BLaER1 (cell line): ENCODE results near the gene IL6.
"Not testable (repeated sequence)": the region's sequence is repeated elsewhere in the genome, so short reads cannot be mapped to it uniquely, and the experiment has no call there.

Source experiments
- H3K27ac ChIP-seq: shearing (Covaris generic); formaldehyde crosslinking; 2 replicates; pipeline ENCODE4 v1.8.1; 2022
- H3K27me3 ChIP-seq: shearing (Covaris generic); formaldehyde crosslinking; 2 replicates; pipeline ENCODE4 v1.8.1; 2022
- H3K36me3 ChIP-seq: shearing (Covaris generic); formaldehyde crosslinking; 2 replicates; pipeline ENCODE4 v1.8.1; 2022
- H3K4me1 ChIP-seq: shearing (Covaris generic); formaldehyde crosslinking; 2 replicates; pipeline ENCODE4 v1.8.1; 2022
- H3K4me2 ChIP-seq: shearing (Covaris generic); formaldehyde crosslinking; 2 replicates; pipeline ENCODE4 v1.8.1; 2022
- H3K4me3 ChIP-seq: shearing (Covaris generic); formaldehyde crosslinking; 2 replicates; pipeline ENCODE4 v1.8.1; 2022
- H3K9ac ChIP-seq: shearing (Covaris generic); formaldehyde crosslinking; 2 replicates; pipeline ENCODE4 v1.8.1; 2022
- H3K9me3 ChIP-seq: shearing (Covaris generic); formaldehyde crosslinking; 2 replicates; pipeline ENCODE4 v1.8.1; 2022
- H4K20me1 ChIP-seq: shearing (Covaris generic); formaldehyde crosslinking; 2 replicates; pipeline ENCODE4 v1.8.1; 2022
- Cebpa-rat ChIP-seq: shearing (Covaris generic); IDR thresholded peaks from 2 replicates; pipeline ENCODE4 v1.8.1; 2022

The IL6 gene

DNA sequence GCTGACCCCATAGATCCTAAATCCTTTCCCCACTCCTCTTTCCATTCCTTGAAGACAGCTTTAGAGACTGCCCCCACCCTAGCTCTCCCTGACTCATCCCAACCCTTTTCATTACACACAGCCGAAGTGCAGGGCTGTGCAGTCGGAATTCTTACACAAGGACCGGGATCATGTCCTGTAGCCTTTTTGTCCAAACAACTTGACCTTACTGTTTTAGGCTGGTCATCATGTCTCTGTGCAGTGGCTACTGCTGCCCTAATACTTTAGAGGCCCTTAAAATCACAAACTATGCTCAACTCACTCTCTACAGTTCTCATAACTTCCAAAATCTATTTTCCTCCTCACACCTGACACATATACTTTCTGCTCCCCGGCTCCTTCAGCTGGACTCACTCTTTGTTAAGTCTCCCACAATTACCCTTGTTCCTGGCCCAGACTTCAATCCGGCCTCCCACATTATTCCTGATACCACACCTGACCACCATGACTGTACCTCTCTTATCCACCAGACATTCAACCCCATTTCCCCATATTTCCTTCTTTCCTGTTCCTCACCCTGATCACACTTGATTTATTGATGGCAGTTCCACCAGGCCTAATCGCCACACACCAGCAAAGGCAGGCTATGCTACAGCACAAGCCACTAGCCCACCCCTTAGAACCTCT is 19.8 kb upstream of the IL6 start:
- not testable (repeated sequence) for H3K9me3 ChIP-seq, H3K4me3 ChIP-seq, H4K20me1 ChIP-seq, H3K4me1 ChIP-seq, H3K9ac ChIP-seq, H3K27me3 ChIP-seq, H3K36me3 ChIP-seq, H3K27ac ChIP-seq, H3K4me2 ChIP-seq

DNA sequence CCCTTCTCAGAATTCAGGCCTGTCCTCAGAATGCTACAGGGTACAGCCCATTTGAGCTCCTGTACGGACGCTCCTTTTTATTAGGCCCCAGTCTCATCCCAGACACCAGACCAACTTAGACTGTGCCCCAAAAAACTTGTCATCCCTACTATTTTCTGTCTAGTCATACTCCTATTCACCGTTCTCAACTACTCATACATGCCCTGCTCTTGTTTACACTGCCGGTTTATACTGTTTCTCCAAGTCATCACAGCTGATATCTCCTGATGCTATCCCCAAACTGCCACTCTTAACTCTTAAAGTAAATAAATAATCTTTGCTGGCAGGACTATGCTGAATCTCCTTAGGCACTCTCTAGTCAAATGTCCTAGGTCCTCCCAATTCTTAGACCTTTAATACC is 18.8 kb upstream of the IL6 start:
- not testable (repeated sequence) for H3K36me3 ChIP-seq, H3K9me3 ChIP-seq, H3K4me1 ChIP-seq, H3K4me3 ChIP-seq, H3K4me2 ChIP-seq, H3K27me3 ChIP-seq, H3K9ac ChIP-seq, H3K27ac ChIP-seq, H4K20me1 ChIP-seq

DNA sequence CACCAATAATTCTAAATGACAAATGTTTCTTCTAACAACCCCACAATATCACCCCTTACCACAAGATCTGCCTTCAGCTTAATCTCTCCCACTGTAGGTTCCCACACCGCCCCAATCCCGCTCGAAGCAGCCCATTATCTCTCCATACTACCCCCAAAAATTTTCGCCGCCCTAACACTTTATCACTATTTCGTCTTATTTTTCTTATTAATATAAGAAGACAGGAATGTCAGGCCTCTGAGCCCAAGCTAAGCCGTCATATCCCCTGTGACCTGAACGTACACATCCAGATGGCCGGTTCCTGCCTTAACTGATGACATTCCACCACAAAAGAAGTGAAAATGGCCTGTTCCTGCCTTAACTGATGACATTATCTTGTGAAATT is 18.3 kb upstream of the IL6 start:
- not testable (repeated sequence) for H3K4me1 ChIP-seq, H4K20me1 ChIP-seq, H3K4me3 ChIP-seq, H3K4me2 ChIP-seq, H3K36me3 ChIP-seq, H3K9me3 ChIP-seq, H3K9ac ChIP-seq, H3K27me3 ChIP-seq, H3K27ac ChIP-seq

DNA sequence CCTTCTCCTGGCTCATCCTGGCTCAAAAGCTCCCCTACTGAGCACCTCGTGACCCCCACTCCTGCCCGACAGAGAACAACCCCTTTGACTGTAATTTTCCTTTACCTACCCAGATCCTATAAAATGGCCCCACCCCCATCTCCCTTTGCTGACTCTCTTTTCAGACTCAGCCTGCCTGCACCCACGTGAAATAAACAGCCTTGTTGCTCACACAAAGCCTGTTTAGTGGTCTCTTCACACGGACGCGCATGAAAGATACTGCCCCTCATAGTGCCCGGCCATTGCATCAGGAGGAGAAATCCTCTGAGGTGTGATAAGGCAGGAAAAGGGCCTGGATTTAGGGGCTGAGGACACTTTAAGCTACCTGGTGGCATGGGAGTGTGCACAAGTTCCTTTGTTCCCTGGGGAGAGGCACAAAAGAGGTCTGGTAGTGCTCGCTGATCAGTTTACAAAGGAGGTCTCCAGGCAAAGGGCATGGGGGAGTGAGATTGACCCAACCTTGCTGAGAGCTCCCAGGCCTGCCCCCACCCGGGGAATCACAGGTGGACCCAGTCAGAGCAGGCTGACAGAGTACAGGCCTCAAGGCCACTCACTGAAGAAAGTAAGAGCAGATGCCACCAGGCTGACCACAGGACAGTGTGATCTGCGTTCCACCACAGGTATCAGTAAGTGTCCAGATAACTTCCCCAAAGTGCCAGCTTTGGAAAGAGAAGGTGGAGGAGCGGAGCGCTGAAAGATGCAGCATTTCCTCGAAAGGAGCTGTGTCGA is 17.8 kb upstream of the IL6 start:
- H3K27me3 ChIP-seq, H3K9ac ChIP-seq, H3K4me1 ChIP-seq, H3K27ac ChIP-seq, H3K9me3 ChIP-seq, H4K20me1 ChIP-seq, H3K36me3 ChIP-seq, H3K4me2 ChIP-seq, H3K4me3 ChIP-seq: not testable (repeated sequence)

DNA sequence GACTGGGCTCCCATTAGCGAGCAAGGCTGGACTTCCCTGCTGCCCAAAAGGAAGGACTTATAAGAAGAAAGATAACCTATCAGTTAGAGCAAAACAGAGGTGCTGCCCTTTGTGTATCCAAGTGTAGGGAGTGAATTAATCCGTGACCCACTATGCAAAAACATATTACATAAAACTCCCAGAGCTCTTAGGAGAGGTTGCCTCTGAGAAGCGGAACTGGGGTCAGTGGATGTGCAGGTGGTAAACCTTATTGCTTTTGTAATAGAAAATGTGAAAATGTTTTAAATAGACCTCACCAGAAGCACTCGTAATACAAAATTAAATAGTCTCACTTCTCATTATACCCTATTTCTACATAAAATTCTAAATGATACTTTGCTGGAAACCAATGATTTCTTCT is 17.1 kb upstream of the IL6 start:
- H3K9ac ChIP-seq = no peak overlapping the region
- TF ChIP-seq Cebpa-rat = no peak
- H4K20me1 ChIP-seq = no peaks in the 10 kb centered on the region
- no peak overlapping the region for H3K4me2 ChIP-seq
- no peaks in the 10 kb centered on the region for H3K36me3 ChIP-seq
- H3K27ac ChIP-seq = no peak overlapping the region
- H3K27me3 ChIP-seq = no peaks in the 10 kb centered on the region
- H3K4me1 ChIP-seq = no peaks in the 10 kb centered on the region
- no peak overlapping the region for H3K4me3 ChIP-seq
- H3K9me3 ChIP-seq = no peaks in the 10 kb centered on the region

DNA sequence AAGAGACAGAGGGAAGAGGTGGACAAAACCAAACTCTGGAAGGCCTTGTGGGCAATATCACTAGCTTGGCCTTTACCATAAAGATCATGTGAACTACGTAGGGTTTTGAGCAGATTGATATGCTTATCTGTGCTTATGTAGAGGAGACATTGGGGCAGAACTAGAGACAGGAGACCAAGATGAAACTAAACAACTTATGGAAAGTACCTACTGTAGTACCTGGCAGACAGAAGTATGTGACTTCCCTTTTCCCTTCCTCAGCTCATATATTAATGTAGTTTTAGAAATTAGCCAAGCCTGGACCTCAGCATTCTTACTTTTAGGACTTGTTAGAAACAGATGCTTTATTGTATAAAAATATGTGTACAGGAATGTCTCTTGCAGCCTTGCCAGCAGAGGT is 14.0 kb upstream of the IL6 start:
- Histone ChIP-seq H3K9ac (no peak overlapping the region), H3K9me3 (no peaks in the 10 kb centered on the region), H3K27me3 (no peaks in the 10 kb centered on the region), H3K36me3 (no peaks in the 10 kb centered on the region), H4K20me1 (no peaks in the 10 kb centered on the region), H3K4me1 (no peaks in the 10 kb centered on the region), H3K4me2 (no peak overlapping the region), H3K4me3 (no peak overlapping the region), H3K27ac (no peak overlapping the region)
- TF ChIP-seq Cebpa-rat = no peak

DNA sequence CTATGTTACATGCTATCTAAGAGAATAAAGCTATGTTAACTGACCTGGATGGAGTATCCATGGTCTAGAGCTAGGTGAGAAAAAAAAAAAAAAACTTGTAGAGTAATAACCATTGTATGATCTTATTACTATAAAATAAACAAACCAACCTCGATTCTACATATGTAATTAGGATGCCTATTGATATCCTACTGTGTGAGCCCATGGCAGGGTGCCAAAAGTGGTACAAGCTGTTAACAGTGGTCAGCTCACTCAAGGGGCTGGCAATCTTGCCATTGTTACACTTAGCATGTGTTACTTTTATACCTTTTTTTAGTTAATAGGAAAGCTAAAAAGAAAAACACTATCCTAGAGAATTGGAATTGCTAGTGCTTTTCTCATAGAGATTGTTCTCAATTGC is 13.5 kb upstream of the IL6 start:
- Histone ChIP-seq H3K4me1 (no peaks in the 10 kb centered on the region), H3K4me2 (no peak overlapping the region), H3K9me3 (no peaks in the 10 kb centered on the region), H3K4me3 (no peak overlapping the region), H4K20me1 (no peaks in the 10 kb centered on the region), H3K27ac (no peak overlapping the region), H3K36me3 (no peaks in the 10 kb centered on the region), H3K27me3 (no peaks in the 10 kb centered on the region), H3K9ac (no peak overlapping the region)
- TF ChIP-seq Cebpa-rat = no peak

DNA sequence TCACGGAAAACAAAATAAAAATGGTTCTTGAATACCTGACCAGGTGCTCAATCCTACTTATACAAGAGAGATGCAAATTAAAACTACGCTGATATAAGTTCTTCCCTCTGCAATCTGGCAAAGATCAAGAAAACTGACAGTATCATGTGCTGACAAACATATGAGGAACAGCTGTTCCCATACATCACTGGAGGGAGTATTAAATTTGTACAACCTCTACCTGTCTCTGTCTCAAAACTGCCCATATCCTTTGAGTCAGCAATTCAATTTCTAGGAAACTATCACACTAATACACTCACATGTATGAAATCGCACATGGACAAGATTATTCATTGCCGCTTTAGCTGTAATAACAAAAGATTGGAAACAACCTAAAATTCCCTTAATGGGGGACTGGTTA is 11.0 kb upstream of the IL6 start:
- H3K27me3 ChIP-seq = no peaks in the 10 kb centered on the region
- H3K36me3 ChIP-seq = no peaks in the 10 kb centered on the region
- no peaks in the 10 kb centered on the region for H4K20me1 ChIP-seq
- H3K9ac ChIP-seq = no peak overlapping the region
- H3K4me3 ChIP-seq = no peak overlapping the region
- TF ChIP-seq Cebpa-rat = no peak
- H3K27ac ChIP-seq = no peak overlapping the region
- peaks cover 5% of the 10 kb centered on the region; the same call in 1 of the 2 replicates for H3K4me1 ChIP-seq
- no peak overlapping the region for H3K4me2 ChIP-seq
- H3K9me3 ChIP-seq = no peaks in the 10 kb centered on the region

DNA sequence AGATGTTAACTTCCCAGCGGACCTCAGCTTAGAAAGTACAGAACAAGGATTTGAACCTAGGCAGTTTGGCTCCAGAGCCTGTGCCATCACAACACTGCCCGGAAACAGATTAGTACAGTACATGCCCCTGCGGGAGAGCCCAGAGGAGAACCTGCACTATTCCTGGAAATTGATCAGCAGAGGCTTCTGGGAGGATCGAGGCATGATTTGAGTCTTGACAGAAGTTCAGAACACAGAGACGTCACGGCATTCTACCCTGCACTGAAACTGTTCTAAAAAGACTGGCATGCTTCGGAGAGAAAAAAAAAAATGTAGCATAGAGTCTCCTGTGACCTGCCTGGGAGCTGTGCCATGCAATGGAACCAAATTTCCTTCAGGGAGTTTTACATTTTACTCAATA is 9.2 kb upstream of the IL6 start:
- H3K9me3 ChIP-seq = no peaks in the 10 kb centered on the region
- H3K27ac ChIP-seq = no peak overlapping the region
- H3K4me2 ChIP-seq = no peak overlapping the region
- H3K9ac ChIP-seq = no peak overlapping the region
- no peak overlapping the region for H3K4me3 ChIP-seq
- no peaks in the 10 kb centered on the region for H3K36me3 ChIP-seq
- H4K20me1 ChIP-seq = no peaks in the 10 kb centered on the region
- TF ChIP-seq Cebpa-rat = no peak
- no peaks in the 10 kb centered on the region for H3K27me3 ChIP-seq
- peaks cover 6% of the 10 kb centered on the region for H3K4me1 ChIP-seq

DNA sequence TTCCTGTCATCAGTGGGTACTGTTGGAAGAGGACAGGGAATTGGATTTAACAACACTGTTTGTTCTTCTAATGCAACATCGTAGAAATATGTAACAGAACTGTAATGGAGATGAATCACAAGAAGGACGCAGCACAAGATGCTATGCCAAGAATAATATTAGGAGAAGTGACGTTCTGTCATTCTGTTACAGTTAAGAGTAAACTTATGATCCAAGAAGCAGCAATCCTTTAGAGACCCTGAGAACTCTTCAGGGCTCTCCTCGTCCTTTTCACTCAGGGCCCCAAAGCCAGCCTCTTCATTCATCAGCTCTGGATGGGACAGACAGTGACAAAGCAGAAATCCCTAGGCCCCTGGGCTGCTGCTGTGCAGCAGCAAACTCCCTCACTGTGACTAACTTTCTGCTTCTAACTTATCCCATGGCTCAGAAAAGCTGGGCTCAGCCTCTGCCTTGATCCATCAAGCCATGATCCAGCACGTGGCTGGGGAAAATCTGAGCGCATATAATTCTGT is 8.7 kb upstream of the IL6 start:
- Histone ChIP-seq H3K4me1 (peaks cover 11% of the 10 kb centered on the region), H3K27me3 (no peaks in the 10 kb centered on the region), H3K4me3 (no peak overlapping the region), H4K20me1 (no peaks in the 10 kb centered on the region), H3K9me3 (no peaks in the 10 kb centered on the region), H3K27ac (no peak overlapping the region), H3K9ac (no peak overlapping the region), H3K36me3 (no peaks in the 10 kb centered on the region), H3K4me2 (no peak overlapping the region)
- no peak for TF ChIP-seq Cebpa-rat

DNA sequence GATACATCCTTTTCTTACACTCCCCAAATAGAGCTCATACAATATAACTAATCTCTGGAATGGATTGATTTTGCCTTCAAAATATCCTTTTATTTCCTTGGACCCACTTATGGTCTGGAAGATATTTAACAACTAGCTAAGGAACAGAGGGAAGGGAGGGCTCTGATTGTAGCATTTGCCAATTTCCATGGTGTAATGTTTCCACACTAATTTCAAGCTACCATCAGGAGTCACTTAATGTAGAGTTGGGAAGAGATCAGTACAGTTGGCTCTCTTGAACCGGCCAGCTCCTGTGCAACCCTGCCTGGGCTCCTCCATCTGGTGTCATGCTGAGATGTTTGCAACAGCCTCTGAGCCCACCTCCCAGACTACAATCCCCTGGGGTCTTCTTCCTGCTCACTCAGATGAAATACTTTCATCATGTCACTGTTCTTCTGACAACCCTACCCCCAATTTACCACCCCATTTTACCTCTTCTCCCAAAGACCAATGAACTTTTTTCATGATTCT is 8.0 kb upstream of the IL6 start:
- no peaks in the 10 kb centered on the region for H4K20me1 ChIP-seq
- no peaks in the 10 kb centered on the region for H3K27me3 ChIP-seq
- TF ChIP-seq Cebpa-rat = no peak
- peaks cover 13% of the 10 kb centered on the region for H3K4me1 ChIP-seq
- no peaks in the 10 kb centered on the region for H3K36me3 ChIP-seq
- H3K9me3 ChIP-seq = no peaks in the 10 kb centered on the region
- no peak overlapping the region for H3K4me2 ChIP-seq
- no peak overlapping the region for H3K4me3 ChIP-seq
- H3K27ac ChIP-seq = no peak overlapping the region
- no peak overlapping the region for H3K9ac ChIP-seq
